ENCODE data around the gene ZNF565.
"Not testable (repeated sequence)": the region's sequence is repeated elsewhere in the genome, so short reads cannot be mapped to it uniquely, and the experiment has no call there.

Gene ZNF565

DNA sequence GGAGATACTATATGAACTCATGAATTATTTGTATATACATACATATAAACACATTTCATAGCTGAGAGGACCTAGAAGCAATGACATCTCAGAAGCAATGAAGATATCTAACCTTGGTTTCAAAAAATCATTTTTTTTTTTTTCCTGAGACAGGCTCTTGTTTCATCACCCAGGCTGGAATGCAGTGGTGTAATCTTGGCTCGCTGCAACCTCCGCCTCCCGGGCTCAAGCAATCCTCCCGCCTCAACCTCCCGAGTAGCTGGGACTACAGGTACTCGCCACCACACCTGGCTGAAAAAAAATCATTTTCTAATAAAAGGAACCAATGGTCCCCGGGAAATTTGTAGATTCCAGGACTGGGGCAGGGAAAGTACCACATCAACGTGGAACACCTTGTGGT is 4.0 kb downstream of the ZNF565 start:
- DNase-seq, result no peak

GRCh38 chr19:36209372-36209771 is 5.1 kb downstream of the ZNF565 start:
- DNase-seq, result no peak

DNA sequence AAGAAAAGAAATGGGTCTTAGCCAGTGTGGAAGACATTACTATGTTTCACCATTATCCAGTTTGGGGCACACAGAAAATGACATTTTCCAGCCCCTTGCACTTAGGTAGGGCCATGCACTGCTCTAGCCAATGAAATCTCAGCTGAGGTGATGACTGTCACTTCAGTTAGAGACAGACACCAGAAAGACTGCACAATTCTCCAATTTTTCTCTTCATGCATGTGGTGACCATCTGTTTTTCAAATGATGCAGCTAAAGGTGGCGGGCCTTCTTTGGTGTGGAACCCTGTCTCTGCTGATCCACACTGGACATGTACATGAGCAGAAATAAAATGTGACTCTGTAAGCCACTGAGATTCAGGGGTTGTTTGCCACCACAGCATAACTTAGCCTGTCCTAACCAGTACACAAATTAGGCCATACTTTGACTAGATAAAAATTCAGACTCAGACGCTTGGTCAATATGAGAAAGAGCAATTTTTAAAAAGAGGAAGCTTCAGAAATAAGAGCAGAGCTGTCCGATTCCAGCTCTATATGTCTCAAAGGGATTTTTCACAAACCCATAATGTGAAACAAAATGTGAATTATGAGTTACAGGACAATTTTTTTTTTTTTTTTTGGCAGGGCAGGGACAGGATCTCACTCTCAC is 6.7 kb downstream of the ZNF565 start:
- DNase-seq, result no peak

- no peak for DNase-seq
These were observed 11.2 kb downstream of the ZNF565 start for GRCh38 chr19:36203293-36203692.

- DNase-seq, result no peak
These were observed 12.8 kb downstream of the ZNF565 start for GRCh38 chr19:36201684-36202083.

GRCh38 chr19:36198119-36198518 is 16.3 kb downstream of the ZNF565 start:
- DNase-seq, result no peak

- no peak for DNase-seq
These were observed 18.2 kb downstream of the ZNF565 start for GRCh38 chr19:36196249-36196648.

- DNase-seq, result not testable (repeated sequence)
These were observed 27.7 kb downstream of the ZNF565 start for GRCh38 chr19:36186722-36187121.

DNA sequence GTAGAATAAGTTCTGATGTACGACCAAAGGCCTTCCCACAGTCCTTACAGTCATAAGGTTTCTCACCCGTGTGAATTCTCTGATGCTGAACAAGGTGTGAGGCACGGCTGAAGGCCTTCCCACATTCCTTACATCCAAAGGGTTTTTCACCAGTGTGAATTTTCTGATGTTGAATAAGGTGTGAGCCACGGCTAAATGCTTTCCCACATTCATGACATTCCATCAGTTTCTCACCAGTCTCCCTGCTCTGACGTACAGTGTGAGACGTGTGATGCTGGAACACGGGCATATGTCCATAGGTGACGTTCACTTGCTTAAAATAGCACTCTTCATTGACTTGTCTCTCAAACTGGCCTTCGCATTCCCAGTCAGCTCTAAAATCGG is 31.2 kb downstream of the ZNF565 start:
- no peak for DNase-seq

- no peak for DNase-seq
These were observed 31.7 kb downstream of the ZNF565 start for GRCh38 chr19:36182612-36183244.

DNA sequence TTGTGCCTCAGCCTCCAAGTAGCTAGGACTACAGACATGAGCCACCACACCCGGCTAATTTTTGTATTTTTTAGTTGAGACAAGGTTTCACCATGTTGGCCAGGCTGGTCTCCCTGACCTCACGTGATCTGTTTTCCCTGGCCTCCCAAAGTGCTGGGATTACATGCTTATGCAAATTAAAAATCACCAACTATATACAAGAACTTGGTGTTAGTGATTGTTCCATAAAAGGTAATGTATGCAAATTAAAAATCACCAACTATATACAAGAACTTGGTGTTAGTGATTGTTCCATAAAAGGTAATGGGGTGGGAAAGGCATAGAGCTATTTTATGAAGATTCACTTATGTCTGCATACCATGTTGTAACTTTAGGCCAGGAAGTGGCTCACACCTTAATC is 35.4 kb downstream of the ZNF565 start:
- DNase-seq, result not testable (repeated sequence)

DNA sequence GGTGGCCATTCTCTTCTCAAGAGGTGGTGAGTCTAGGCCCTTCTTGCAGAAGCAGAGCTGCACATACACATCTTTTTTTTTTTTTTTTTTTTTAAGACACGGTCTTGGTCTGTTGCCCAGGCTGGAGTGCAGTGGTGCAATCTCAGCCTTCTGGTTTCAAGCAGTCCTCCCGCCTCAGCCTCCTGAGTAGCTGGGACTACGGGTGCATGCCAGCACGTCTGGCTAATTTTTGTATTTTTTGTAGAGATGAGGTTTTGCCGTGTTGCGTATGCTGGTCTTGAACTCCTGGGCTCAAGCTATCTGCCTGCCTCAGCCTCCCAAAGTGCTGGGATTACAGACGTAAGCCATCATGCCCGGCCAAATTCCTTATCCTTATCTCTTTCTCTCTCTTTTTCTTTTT is 40.6 kb downstream of the ZNF565 start:
- not testable (repeated sequence) for DNase-seq

DNA sequence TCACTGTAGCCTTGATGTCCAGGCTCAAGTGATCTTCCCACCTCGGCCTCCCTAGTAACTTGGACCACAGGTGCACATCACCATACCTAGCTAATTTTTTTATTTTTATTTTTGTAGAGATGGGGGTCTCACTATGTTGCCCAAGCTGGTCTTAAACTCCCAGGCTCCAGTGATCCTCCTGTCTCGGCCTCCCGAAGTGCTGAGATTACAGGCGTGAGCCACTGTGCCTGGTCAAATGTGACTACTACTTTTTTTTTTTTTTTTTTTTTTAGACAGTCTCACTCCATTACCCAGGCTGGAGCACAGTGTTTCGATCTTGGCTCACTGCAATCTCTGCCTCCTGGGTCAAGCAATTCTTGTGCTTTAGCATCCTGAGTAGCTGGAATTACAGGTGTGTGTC is 41.6 kb downstream of the ZNF565 start:
- no peak for DNase-seq

DNA sequence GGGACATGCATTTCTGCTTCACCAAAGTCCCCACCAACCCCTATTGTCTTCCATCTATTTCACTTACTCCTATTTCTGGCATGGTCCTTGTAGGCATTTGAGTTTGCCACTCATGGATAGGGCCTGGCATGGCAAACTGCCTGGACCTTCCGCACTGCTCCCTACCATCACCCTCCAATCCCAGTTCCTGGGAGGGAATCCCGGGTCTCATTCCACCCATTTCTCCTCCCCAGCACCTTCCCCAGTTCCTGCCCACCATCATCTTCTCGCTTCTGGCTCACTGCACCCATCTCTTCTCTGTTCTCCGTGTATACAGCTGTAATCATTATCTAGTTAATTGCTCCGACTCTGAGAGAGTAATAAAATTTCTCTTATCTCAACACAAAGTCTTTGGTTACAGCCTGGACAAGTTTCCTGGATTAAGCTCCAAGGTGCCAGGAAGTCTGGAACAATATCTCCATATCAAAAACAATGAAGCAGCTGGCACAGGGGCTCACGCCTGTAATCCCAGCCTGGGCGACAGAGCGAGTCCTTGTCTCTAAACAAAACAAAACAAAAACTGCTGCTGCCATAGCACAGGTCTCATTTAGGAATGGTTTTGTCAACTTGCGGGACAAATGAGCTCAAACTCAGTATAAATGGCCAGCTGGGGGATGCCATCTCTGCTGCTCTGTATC is 45.2 kb downstream of the ZNF565 start:
- no peak for DNase-seq

GRCh38 chr19:36163813-36164212 is 50.7 kb downstream of the ZNF565 start:
- DNase-seq, result no peak

- no peak for DNase-seq
These were observed 53.5 kb downstream of the ZNF565 start for GRCh38 chr19:36160821-36161596.

DNA sequence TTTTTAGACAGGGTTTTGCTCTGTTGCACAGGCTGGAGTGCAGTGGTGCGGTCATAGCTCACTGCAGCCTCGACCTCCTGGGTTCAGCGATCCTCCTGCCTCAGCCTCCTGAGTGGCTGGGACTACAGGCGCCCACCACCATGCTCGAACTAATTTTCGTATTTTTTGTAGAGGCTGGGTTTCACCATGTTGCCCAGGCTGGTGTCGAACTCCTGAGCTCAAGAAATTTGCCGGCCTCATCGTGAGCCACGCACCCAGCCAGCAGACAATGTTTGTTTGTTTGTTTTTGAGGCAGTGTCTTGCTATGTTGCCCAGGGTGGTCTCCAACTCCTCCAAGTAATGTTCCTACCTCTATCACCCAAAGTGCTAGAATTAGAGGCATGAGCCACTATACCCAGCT is 61.3 kb downstream of the ZNF565 start:
- DNase-seq, result no peak

- DNase-seq, result no peak
These were observed 61.9 kb downstream of the ZNF565 start, which contains the start of gene COX7A1 for GRCh38 chr19:36152352-36153091. COX7A1 (minus strand) TSS chr19:36152447; CDS start chr19:36152407, 40 bp downstream.

GRCh38 chr19:36152019-36152351 is 62.5 kb downstream of the ZNF565 start:
- no peak for DNase-seq

- DNase-seq, result no peak
These were observed 63.1 kb downstream of the ZNF565 start for GRCh38 chr19:36151144-36152018.

GRCh38 chr19:36150586-36150985 is 63.9 kb downstream of the ZNF565 start:
- no peak for DNase-seq
